ENCODE data around the gene LDLRAD4. TPM values are rescaled to one million over a fixed set of nuclear protein-coding genes. Genes with fewer than 3 reads are reported as not detected.

LDLRAD4 gene
- total and polyA plus RNA-seq, 12 donors, result 3.9 to 64.5 (median 36.0) TPM

DNA sequence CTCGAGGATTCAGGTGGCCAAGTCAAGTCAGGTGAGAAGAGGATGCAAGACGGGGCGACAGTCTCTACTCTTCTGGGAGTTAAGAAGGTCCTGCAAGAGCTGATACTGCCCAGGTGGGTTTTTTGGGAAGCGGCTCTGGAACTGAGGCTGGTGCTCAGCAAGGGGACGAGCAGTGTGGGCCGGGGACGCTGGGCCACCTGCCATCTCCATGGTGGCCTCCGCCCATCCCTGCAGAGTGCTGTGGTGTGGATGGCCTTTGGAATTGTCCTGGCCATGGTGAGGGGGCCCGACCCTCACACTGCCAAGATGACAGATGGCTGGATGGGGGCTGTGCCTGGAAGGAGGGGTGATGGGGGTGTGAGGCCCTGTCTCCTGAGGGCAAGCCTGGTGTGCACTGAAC lies 34.2 kb upstream of the LDLRAD4 start:
- DNase-seq, result no peak
- H3K27ac ChIP-seq, result no peak overlapping the region
- H3K36me3 ChIP-seq (replicated peaks in 1 of 2), result no peaks in the 10 kb centered on the region
- no peak overlapping the region for H3K4me3 ChIP-seq
- no peaks in the 10 kb centered on the region for H3K27me3 ChIP-seq
- H3K9me3 ChIP-seq (replicated peaks in 1 of 3), result no peaks in the 10 kb centered on the region
- 86 to 99% (median 96%) methylated on average over 5 to 9 of the region's 9 CpGs for WGBS, 4 donors
- intact Hi-C loops (cut with DNase I), result no loop called here
- TF ChIP-seq, protein P1, sequence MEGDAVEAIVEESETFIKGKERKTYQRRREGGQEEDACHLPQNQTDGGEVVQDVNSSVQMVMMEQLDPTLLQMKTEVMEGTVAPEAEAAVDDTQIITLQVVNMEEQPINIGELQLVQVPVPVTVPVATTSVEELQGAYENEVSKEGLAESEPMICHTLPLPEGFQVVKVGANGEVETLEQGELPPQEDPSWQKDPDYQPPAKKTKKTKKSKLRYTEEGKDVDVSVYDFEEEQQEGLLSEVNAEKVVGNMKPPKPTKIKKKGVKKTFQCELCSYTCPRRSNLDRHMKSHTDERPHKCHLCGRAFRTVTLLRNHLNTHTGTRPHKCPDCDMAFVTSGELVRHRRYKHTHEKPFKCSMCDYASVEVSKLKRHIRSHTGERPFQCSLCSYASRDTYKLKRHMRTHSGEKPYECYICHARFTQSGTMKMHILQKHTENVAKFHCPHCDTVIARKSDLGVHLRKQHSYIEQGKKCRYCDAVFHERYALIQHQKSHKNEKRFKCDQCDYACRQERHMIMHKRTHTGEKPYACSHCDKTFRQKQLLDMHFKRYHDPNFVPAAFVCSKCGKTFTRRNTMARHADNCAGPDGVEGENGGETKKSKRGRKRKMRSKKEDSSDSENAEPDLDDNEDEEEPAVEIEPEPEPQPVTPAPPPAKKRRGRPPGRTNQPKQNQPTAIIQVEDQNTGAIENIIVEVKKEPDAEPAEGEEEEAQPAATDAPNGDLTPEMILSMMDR (IDR thresholded peaks at IDR 0.05), result no peak
- TF ChIP-seq POLR2A (IDR thresholded peaks at IDR 0.05), result no peak
- no peaks in the 10 kb centered on the region for H3K4me1 ChIP-seq (replicated peaks in 1 of 2)

DNA sequence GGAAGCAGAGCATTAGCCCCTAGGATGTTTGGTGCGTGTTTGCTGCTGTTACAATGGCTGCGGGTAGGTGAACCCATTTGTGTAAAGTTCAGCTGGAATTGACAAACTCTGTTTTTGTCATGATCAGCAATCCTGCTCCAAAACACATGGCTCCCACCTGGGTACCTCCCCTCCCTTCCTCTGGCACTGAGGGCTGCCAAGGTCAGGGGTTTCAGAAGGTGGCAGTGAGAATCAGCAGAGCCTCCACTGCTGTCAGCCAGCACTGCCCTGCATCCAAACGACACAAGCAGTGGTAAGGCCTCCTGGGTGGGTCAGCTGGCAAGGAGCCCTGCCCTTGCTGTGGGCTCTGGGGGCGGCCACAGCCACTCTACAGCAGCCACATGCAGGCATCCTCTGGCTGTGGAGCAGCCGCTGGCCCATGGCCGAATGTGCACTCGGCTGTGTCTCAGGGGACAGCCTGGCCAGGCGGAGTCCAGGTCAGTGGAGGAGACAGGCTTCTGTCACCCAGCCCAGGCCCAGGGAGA lies 32.8 kb upstream of the LDLRAD4 start:
- H3K27me3 ChIP-seq, result no peaks in the 10 kb centered on the region
- H3K9me3 ChIP-seq (replicated peaks in 1 of 3), result no peaks in the 10 kb centered on the region
- no peak for DNase-seq
- intact Hi-C loops (cut with DNase I), result no loop called here
- no peaks in the 10 kb centered on the region for H3K36me3 ChIP-seq (replicated peaks in 1 of 2)
- H3K27ac ChIP-seq, result no peak overlapping the region
- WGBS, 4 donors, result 75 to 87% (median 82%) methylated on average over 4 to 8 of the region's 8 CpGs
- H3K4me1 ChIP-seq (replicated peaks in 1 of 2), result no peaks in the 10 kb centered on the region
- no peak overlapping the region for H3K4me3 ChIP-seq
- TF ChIP-seq, protein P1 (IDR thresholded peaks at IDR 0.05), result no peak
- TF ChIP-seq POLR2A (IDR thresholded peaks at IDR 0.05), result no peak

DNA sequence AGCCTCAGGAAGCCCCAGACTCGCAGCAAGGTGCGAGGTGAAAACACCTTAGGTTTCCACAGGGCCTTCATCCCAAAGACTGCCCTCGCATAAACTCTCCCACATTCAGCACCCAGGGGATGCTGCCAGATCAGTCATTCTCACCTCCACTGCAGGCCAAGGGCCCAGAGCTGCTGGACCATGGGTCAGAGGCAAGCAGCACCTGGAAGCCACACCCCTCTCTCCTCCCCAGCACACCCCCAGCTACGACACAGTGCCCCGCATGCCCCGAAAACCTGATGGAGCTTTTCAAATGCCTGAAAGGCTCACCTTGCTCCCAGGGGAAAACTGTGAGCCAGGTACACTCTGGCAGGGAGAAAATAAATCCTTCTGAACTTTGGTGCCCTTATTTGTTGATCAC lies 31.9 kb upstream of the LDLRAD4 start:
- TF ChIP-seq, protein P1 (IDR thresholded peaks at IDR 0.05), result no peak
- TF ChIP-seq POLR2A (IDR thresholded peaks at IDR 0.05), result no peak
- no peak for DNase-seq
- 77 to 94% (median 82%) methylated on average over 3 to 6 of the region's 6 CpGs for WGBS, 4 donors
- H3K4me3 ChIP-seq, result no peak overlapping the region
- intact Hi-C loops (cut with DNase I), result no loop called here
- H3K36me3 ChIP-seq (replicated peaks in 1 of 2), result no peaks in the 10 kb centered on the region
- H3K27me3 ChIP-seq, result no peaks in the 10 kb centered on the region
- H3K9me3 ChIP-seq (replicated peaks in 1 of 3), result no peaks in the 10 kb centered on the region
- H3K27ac ChIP-seq, result no peak overlapping the region
- no peaks in the 10 kb centered on the region for H3K4me1 ChIP-seq (replicated peaks in 1 of 2)

DNA sequence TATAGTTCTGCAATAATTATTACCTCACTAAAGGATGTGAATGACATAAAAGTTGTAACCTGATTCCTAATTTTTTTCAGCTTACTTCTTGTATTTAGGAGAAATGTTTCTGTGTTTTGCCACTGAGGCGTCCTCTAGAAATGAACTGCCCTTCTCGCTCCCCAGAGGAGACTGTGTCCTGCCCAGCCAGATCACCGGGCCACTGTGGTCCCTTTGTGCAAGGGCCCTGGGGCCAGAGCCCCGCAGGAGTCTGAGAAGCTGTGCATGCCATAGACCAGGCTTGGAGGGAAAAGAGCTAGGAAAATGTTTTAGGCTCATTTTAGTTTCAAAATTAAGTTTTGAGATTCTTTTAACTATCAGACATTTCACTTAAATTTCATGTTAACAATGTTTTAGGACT lies 31.1 kb upstream of the LDLRAD4 start:
- 84 to 94% (median 89%) methylated on average over 4 of the region's 4 CpGs for WGBS, 4 donors
- Histone ChIP-seq H3K27ac (no peak overlapping the region), H3K36me3 (replicated peaks in 1 of 2) (no peaks in the 10 kb centered on the region), H3K4me1 (replicated peaks in 1 of 2) (no peaks in the 10 kb centered on the region), H3K27me3 (no peaks in the 10 kb centered on the region), H3K4me3 (no peak overlapping the region), H3K9me3 (replicated peaks in 1 of 3) (no peaks in the 10 kb centered on the region)
- no peak for DNase-seq
- intact Hi-C loops (cut with DNase I), result no loop called here
- TF ChIP-seq, protein P1 (IDR thresholded peaks at IDR 0.05), result no peak
- TF ChIP-seq POLR2A (IDR thresholded peaks at IDR 0.05), result no peak
